Retina (tissue), 1 donor: ENCODE data around the gene SLC13A1.
"Not testable (repeated sequence)": the region's sequence is repeated elsewhere in the genome, so short reads cannot be mapped to it uniquely, and the experiment has no call there.

Source experiments
- DNase-seq: peaks from one replicate; pipeline ENCODE4 v3.0.0-alpha.2; 2016

SLC13A1 gene, protein sequence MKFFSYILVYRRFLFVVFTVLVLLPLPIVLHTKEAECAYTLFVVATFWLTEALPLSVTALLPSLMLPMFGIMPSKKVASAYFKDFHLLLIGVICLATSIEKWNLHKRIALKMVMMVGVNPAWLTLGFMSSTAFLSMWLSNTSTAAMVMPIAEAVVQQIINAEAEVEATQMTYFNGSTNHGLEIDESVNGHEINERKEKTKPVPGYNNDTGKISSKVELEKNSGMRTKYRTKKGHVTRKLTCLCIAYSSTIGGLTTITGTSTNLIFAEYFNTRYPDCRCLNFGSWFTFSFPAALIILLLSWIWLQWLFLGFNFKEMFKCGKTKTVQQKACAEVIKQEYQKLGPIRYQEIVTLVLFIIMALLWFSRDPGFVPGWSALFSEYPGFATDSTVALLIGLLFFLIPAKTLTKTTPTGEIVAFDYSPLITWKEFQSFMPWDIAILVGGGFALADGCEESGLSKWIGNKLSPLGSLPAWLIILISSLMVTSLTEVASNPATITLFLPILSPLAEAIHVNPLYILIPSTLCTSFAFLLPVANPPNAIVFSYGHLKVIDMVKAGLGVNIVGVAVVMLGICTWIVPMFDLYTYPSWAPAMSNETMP

DNA sequence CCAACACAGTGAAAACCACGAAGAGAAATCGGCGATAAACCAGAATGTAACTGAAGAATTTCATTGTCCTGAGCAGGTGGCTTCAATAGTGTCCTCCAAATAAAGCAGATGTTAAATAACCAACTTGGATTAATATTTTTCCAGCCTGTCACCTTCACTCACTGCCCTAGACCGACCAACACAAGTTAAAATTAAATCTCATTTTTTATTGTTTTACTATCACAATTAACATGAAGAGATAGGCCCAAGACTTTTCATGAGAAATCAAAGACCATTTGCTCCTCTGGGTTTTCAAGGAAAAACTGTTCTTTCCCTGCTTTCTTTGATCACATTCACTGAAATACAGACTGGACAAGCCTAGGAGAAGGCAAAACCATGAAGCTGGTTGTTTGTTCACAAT, at the start of gene SLC13A1:
SLC13A1 (minus strand) TSS at position 87 of the 400 bp plus-strand sequence; CDS start at position 64, 23 bp downstream.
- no peak for DNase-seq

DNA sequence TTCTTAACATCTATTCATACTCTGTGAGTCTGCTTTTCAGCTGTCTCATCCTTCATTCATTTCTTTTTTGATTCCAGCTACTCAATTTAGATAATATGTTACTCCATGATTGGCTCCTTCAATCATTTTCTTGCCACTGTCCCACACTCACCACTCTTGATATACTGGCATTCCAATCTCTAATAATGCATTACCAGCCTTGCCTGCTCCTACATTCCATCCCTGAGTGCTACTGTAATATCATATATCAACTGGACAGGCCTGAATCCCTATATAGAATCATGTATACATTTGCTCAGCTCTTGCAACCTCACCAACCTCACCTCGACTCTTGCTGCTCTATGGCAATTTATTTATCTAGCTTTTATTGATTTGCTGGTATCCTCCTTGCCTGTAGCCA, 45.0 kb upstream of the SLC13A1 start:
- DNase-seq: no peak

DNA sequence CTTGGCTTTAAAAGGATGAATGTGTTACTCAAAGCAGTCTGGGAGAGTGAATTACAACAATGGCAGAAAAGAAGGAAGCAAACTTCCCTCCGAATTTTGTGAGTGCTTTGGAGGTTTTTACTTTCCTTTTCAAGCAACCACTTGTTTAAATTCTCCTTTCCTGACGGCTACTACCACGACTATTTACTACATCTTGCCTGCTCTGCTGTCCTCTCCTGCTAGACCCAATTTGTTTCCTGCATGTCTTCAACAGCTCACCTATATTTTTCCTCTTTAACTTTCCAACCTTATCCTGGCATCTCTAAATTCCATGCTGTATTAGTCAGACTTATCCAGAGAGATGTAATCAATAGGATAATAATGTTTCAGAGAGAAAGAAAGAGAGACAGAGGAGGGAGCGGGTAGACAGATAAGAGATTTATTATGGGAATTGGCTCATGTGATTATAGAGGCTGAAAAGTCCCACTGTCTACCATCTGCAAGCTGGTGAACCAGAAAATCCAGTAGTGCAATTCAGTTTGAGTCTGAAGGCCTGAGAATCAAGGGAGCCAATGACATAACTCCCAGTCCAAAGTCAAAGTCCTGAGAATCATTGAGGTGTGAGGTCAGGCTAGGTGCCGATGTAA, 42.8 kb upstream of the SLC13A1 start:
- DNase-seq: no peak

DNA sequence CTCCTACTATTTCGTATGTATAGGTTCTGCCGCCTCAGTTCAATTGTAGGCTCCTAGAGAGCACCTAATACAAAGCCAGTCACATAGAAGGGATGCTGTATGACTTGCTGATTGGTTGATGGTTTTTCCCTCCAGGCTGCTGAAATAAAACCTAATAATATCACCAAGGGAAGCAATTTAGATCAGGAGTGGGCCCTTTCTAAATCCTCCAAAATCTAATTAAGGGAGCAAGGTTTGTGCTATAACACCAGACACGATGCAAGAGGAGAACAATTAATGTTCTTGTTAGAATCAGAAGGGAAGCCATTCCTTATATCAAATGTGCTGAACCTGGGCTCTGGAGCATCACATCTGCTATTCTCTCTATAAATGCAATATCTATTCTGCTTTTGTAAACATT, 42.0 kb upstream of the SLC13A1 start:
- no peak for DNase-seq

DNA sequence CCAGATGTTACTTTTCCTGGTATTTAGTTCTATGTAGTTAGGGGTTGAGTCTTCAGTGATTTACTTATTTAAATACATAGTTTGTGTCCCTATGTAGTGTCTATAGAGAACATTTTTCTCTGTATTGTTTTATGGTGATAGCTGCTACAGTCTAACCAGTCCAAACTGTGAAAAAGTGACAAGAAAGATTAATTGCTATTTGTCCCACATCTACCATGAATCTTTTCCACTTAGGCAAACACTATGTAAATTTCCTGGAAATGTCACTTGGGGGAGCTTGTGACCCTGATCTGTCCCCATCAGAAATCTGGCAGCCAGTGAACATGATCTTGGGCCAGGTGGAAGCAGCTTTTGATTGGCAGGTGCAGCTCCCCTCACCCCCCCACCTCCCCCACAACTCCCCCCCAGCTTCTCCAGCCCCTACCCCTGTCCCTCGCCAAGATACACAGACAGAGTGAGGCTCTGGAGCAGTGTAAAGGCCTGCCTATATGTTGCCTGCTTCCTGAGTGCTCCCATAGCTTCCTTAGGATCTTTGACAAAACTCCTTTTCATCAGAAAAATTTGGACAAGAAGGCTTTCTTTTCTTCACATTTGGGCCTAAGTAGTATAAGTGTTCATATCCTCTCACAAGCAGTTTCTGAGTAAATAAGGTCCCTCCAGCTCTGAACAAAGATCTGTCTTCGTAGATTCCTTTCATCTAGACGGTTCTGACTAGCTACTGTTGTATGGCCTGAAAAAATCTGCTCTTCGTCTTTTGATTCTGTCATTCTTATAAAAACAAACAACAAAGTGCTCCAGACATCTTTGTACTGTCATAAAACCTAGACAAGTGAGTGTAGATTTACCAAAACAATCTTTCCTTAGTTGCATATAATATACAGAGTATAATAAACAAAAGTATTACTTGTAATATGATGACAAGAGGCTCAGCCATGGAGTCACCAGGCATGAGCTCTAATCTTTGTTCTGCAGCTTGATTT, 31.5 kb upstream of the SLC13A1 start:
- DNase-seq: no peak

DNA sequence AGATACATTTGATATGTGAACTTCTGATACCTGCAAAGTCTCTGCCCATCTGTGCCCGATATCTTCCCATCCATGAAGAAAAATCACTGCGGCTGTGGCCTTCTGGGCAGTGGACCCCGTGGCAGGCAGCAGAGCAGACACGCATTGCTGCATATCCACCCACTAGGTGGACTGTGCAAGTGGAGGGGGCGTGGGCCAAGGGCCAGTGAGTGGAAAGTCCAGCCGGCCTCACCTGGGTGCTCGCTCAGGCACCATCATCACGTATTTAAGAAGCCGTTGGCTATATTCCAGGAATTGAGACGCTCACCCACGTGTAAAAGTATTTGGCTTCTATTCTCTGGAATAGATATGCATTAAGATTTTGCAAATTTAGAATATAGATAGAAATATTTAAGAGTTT, 30.8 kb upstream of the SLC13A1 start:
- no peak for DNase-seq

DNA sequence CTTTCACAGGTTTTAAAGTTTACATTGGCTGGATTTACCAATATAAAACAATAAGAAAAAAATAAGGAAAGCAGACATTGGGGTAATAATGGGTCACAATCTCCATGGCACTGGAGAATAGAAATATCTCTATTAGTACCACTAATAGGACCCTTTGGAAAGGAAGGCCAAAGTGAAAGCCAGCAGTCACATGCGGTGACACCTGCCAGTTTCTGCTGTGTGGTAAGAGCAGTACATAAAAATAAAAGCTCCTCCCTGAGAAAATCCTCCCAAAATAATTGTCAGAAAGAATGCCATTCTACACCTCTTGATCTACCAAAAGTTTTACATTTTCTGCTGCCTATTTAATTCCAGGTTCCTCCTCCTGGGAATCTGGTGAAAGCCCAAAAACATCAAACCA, 30.4 kb upstream of the SLC13A1 start:
- DNase-seq: no peak

DNA sequence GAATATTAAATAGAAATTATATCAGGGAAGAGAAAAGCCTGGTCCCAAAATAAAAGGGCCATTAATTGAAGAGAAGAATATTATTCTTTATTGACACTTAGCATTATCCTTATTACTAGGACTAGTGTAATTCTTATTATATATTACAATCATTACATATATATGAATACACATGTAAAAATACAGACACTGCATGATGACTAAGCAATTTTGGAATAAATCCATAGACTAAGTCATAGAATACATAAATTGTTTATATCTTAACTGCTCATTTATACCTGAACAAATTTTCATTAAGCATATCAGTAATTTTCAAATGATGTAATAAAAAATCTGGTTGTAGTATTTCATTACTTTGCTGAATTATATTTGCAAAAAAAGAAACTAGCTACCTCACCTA, 29.7 kb upstream of the SLC13A1 start:
- DNase-seq: no peak

DNA sequence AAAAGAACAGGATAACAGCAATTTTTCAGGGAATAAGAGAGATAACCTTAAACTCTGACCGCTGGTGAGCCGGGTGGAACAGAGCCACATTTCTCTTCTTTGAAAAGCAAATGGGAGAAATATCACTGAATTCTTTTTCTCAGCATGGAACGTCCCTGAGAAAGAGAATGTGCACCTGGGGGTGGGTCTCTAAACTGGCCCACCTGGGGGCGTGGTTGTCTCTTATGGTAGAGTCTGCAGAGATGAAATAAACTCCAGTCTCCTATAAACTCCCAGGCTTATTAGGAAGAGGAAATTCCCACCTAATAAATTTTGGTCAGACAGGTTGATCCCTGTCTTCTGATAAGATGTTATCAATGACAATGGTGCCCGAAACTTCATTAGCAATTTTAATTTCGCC, 27.9 kb upstream of the SLC13A1 start:
- DNase-seq: not testable (repeated sequence)

DNA sequence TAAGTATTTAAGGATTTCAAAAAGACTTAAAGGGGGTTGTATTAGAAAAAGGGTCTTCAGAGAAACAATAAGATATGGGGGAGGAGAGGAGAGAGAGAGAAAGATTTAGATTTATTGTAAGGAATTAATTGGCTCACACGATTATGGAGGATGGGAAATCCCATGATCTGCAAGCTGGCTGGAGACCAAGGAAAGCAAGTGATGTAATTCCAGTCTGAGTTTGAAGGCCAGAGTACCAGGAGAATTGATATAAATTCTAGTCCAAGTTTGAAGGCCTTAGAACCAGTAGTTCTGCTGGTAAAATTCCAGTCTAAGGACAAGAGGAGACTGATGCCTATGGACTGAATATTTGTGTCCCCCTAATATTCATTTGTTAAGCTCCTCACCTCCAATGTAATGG, 20.6 kb upstream of the SLC13A1 start:
- no peak for DNase-seq

DNA sequence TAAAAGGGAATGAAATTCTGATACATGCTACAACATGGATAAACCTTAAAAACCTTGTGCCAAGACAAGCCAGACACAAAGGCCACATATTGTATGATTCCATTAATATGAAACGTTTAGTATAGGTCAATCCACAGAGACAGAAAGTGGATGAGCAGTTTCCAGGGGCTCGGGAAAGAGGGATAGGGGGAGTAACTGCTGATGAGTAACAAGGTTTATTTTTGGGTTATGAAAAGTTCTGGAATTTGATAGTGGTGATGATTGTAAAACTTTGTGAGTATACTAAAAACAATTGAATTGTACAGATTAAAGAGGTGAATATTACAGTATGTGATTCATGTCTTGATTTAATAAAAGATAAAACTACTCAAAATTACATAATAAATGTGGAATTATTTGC, 19.1 kb upstream of the SLC13A1 start:
- DNase-seq: no peak

DNA sequence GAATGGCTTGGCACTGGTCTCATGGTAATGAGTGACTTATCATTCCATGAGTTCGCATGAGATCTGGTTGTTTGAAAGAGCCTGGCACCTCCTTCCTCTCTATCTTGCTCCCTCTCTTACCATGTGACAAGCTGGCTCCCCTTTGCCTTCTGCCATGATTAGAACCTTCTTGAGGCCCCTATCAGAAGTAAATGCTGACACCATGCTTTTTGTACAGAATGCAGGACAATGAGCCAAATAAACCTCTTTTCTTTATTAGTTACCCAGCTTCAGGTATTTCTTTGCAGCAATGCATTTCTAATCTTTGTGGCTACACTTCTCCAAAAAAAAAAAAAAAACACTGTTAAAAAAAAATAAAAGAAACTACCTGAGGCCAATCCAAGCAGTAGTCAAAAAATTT, 17.1 kb upstream of the SLC13A1 start:
- DNase-seq: no peak

DNA sequence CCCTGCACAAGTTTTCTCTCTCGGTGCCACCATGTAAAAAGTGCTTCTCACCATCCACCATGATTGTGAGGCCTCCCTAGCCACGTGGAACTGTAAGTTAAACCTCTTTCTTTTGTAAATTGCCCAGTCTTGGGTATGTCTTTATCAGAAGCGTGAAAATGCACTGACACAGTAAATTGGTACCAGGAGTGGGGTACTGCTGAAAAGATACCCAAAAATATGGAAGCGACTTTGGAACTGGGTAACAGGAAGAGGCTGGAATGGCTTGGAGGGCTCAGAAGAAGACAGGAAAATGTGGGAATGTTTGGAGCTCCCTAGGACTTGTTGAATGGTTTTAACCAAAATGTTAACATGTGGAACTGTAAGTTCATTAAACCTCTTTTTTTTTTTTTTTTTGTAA, 15.6 kb upstream of the SLC13A1 start:
- no peak for DNase-seq

DNA sequence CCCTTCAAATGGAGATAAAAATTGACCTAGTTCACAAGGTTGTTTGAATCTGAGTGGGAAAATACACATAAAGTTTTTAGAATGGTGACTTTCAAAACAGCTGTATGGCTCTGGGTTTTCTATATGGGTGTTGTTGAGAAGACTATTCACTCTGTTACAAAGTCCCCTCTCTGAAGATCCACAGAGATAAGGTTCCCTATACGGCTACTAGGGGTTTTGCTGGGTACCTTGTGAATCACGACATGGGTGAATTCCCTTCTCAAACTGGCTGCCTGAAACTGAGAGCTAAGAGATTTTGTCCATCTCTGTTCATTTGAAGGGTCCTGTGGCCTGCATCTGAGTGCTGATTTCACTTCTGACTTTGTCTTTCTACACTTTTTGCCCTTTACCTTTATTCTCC, 11.8 kb upstream of the SLC13A1 start:
- DNase-seq: no peak

DNA sequence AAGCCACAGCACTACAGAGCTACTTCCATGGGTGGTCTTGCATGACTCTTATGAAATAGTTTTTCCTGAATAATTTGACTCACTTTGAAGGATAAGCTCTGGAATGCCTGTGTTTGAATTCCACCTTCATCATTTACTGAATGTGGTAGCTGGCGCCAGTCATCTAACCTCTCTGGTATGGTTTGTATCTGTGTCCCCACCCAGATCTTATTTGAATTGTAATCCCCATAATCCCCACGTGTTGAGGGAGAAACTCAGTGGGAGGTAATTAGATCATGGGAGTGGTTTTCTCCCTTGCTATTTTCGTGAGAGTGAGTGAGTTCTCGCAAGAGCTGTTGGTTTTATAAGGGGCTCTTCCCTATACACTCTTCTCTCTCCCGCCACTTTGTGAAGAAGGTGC, 11.2 kb upstream of the SLC13A1 start:
- no peak for DNase-seq

DNA sequence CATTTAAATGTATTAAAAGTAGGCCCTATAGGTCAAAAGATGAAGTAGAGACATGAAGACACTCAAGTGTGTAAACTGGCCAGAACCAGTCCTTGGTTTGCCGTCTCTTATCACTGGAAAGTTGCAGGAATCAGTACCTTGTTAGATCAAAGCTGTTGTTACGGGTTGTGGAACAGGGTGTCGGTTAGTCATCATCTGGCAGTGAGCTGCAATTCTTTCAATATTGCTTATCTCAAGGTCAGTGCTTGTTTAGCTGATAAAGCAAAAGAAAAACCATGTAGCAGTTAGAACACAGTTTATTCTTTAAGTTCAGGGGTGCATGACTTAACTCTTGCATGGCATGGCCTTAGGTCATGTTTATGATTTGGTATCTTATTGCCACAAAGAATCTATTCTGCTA, 10.0 kb upstream of the SLC13A1 start:
- no peak for DNase-seq

DNA sequence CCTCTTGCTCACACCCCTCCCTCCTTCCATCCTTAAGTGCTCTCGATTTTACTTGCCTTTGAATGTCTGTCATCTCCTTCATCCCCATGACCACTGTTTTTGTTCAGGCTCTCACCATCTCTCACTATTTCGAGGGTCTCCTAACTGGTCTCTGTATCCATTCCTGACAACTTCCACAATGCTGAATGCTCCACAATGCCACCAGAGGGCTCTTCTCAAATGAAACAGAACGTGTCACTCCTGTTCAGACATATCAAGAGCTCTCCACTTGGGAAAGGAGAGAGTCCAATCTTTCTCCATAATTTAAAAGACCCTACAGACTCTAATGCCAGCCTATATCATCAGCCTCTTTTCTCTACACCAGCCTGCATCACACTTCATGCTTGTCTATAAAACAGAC, 9.0 kb upstream of the SLC13A1 start:
- DNase-seq: no peak

DNA sequence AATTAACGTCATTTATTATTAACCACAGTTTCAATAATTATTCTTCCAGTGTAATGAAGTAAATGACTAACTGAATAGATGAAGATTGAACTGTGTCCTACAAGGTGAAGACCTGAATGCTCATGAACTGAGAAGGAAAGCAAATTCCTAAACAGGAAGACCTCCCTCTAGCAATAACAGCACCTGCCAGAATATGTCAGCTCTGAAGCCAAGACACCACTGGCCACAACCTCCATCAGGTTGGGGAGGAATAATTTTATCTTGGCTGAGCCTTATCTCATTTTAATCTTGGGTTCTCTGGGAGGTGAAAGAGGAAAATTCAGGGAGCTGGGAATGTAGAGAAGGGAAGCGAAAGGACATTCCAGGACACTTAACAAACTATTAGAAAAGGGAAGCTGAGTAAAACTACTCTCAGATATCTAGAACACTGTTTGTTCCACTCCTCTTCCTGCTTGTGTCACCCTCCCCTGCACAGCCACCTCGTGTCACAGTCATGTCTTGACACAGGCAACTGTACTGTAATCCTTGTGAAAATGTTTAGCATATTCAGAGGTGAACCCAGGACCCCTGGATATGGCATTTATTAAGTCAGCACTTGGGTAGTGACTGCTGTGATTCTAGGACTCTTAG, 4.6 kb upstream of the SLC13A1 start:
- no peak for DNase-seq

DNA sequence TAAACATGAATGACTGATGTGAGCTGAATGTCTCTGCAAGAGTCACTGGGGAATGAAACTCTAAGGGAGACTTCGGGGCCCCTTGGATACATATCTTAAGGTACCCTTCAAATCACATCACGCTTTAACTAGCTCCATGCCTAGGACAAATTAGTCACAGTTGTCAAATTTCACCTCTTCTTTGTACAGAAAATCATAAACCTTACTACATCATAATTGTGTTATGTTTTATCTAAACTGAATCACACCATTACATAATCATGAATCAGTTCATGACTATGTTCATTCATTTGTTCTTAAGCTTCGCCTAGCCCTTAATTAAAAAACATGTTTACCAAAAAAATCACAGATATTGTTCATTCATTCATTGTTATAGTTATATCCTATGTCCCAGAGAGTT, 2.1 kb upstream of the SLC13A1 start:
- DNase-seq: no peak

DNA sequence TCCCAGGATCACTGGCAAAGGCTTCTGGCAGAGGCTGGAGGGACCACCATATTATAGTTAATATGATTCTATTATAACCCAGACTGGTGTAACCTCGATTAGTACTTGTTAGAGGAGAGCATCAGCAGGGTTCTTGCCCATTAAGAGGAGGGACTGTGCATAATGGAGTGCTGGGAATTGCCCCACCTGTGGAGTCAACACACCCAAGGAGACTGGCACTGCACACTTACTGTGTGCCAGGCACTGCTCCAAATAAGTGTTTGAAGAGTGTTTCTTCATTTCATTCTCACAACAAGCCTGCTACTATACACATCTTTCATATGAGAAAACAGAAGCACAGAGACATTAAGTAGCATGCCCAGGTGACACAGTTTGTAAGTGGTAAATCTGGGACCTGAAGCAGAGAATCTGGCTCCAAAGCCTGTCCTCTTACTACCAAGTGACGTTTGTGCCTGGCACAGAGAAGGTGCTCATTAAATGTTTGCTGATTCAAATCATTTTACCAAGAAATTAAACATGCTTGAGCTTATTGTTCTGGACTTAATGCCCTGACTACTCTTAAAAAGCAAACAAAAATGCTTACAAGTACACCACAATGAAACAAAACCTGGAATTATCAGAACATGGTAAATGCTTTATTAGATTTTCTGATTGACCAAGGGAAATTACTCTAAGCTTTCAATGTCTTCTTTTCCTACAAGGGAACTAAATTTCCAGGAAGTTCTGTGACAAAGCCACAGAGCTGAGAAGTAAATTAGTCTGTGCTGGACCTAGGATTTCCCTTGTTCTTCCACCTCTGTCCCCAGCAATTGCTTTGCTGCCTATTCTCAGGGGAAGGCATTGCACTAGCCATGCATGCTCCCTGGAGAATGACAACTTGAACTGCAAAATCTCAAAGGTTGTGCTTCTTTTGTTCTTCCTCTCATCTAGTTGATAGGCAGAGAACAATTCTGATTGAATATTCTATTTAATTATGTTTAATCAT, 809 bp downstream of the SLC13A1 start:
- no peak for DNase-seq

DNA sequence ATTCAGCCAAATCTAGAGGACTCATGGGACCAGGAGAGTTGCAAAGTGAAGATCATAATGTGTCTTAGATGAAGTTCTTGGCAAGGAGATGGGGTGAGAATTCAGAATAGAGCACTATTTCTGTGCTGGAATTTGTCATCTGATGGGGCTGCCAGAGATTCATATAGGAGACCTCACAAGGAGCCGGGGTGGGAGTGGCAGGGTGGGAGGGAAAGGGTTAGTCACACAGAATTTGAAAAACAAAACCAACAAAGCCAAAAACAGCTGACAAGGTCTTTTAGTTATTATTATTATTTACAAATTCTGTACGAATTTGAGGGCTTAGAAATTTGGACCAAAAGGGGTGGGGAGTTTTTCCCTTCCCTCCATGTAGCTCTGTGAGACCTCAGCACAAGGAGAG, 1.7 kb downstream of the SLC13A1 start:
- DNase-seq: no peak
